Mammary epithelial cell (primary cell): ENCODE measurements around the gene UBLCP1.

ENCODE experiments used
- CTCF ChIP-seq, 2 donors: IDR thresholded peaks in 1 of 2; conservative IDR thresholded peaks in 1 of 2; 2 replicates each; pipeline ENCODE4 v1.5.1; 2011 to 2012; ENCODE audit warnings: inconsistent platforms in 2 of 2, low read length in 2 of 2, mild to moderate bottlenecking in 2 of 2, control low read depth in 1 of 2, low read depth in 1 of 2; ENCODE audit not compliant: insufficient read depth in 1 of 2; ENCODE audit errors: extremely low read depth in 1 of 2
- EZH2 ChIP-seq: IDR thresholded peaks from 2 replicates; pipeline ENCODE4 v1.6.1; 2012; ENCODE audit warnings: low read length, inconsistent platforms, borderline replicate concordance

- no peak for TF ChIP-seq CTCF (conservative IDR thresholded peaks at IDR 0.05 in 1 of 2, IDR thresholded peaks at IDR 0.05 in 1 of 2; ENCODE audit: extremely low read depth in 1 of 2, insufficient read depth in 1 of 2, low read depth in 1 of 2, low read length in 2 of 2)
- no peak for TF ChIP-seq EZH2
These were observed 6.1 kb upstream of the UBLCP1 start for GRCh38 chr5:159257007-159257406.
